ENCODE results near the gene PIGS.

DNA sequence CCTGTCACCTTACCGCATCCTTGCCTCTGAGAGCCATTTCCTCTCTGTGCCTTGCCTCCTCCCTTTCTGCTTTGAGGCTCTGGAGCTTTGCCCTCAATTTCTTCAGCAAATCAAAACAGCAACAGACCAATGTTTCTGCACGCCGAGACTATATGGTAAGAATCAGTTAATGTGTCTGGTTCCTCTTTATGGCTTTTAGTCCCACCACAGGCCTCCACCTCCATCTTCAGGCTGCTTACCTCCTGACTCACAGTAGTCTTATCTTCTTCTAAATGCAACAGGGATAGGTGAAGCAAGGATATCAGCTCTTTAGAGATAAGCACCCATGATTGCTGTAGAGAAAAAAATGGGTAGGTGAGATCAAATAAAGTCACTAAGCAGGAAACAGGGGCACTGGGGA, 14.5 kb upstream of the PIGS start:
- TF ChIP-seq, protein P1, sequence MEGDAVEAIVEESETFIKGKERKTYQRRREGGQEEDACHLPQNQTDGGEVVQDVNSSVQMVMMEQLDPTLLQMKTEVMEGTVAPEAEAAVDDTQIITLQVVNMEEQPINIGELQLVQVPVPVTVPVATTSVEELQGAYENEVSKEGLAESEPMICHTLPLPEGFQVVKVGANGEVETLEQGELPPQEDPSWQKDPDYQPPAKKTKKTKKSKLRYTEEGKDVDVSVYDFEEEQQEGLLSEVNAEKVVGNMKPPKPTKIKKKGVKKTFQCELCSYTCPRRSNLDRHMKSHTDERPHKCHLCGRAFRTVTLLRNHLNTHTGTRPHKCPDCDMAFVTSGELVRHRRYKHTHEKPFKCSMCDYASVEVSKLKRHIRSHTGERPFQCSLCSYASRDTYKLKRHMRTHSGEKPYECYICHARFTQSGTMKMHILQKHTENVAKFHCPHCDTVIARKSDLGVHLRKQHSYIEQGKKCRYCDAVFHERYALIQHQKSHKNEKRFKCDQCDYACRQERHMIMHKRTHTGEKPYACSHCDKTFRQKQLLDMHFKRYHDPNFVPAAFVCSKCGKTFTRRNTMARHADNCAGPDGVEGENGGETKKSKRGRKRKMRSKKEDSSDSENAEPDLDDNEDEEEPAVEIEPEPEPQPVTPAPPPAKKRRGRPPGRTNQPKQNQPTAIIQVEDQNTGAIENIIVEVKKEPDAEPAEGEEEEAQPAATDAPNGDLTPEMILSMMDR (conservative IDR thresholded peaks at IDR 0.05), result no peak
- no peak for TF ChIP-seq EZH2 (IDR thresholded peaks at IDR 0.05; ENCODE audit: low read depth)

All from PC-9 (cell line).